ENCODE measurements around the gene KRTAP12-2. TPM values are rescaled to one million over a fixed set of nuclear protein-coding genes. Genes with fewer than 3 reads are reported as not detected.
"Not testable (repeated sequence)": the region's sequence is repeated elsewhere in the genome, so short reads cannot be mapped to it uniquely, and the experiment has no call there.

The KRTAP12-2 gene
- total RNA-seq, 1 experiment from 2014 or later = not detected

GRCh38 chr21:44694776-44695175, 28.0 kb upstream of the KRTAP12-2 start:
- Mint-ChIP-seq H3K27ac (no peak overlapping the region), H3K4me3 (no peak overlapping the region), H3K9me3 (peaks cover 22% of the 10 kb centered on the region), H3K4me1 (peaks cover 46% of the 10 kb centered on the region), H3K36me3 (peaks cover 23% of the 10 kb centered on the region), H3K27me3 (ENCODE audit: low read depth) (peaks cover 4% of the 10 kb centered on the region)
- CTCF ChIA-PET = no interaction called here
- DNase-seq (ENCODE audit: low spot score) (no peak), ATAC-seq (no peak)
- no peak for TF ChIP-seq NFE2L1 (CRISPR knock-in tag; IDR thresholded peaks at IDR 0.05)
- no peak for TF ChIP-seq NR2C2 (CRISPR knock-in tag; IDR thresholded peaks at IDR 0.05)
- TF ChIP-seq MXD4 (CRISPR knock-in tag; IDR thresholded peaks at IDR 0.05; ENCODE audit: borderline replicate concordance) = no peak
- no peak for TF ChIP-seq EMX1 (CRISPR knock-in tag; IDR thresholded peaks at IDR 0.05)
- TF ChIP-seq IRF2 (CRISPR knock-in tag; IDR thresholded peaks at IDR 0.05; ENCODE audit: borderline replicate concordance, low read depth) = no peak
- TF ChIP-seq CREM (CRISPR knock-in tag; IDR thresholded peaks at IDR 0.05) = no peak
- TF ChIP-seq ZNF425 (CRISPR knock-in tag; conservative IDR thresholded peaks at IDR 0.05) = no peak
- POLR2A ChIA-PET = no interaction called here

- H3K4me1 Mint-ChIP-seq = peaks cover 35% of the 10 kb centered on the region
- H3K27me3 Mint-ChIP-seq (ENCODE audit: low read depth) = peaks cover under 1% of the 10 kb centered on the region; the same call in 1 of the 2 replicates
- DNase-seq (ENCODE audit: low spot score) (no peak), ATAC-seq (no peak)
- no peak for TF ChIP-seq CDX4 (CRISPR knock-in tag; IDR thresholded peaks at IDR 0.05; ENCODE audit: borderline replicate concordance)
- TF ChIP-seq GTF2I (CRISPR knock-in tag; conservative IDR thresholded peaks at IDR 0.05) = peak; percentile 58
- CTCF ChIA-PET = no interaction called here
- peaks cover 23% of the 10 kb centered on the region for H3K36me3 Mint-ChIP-seq
- peaks cover 22% of the 10 kb centered on the region for H3K9me3 Mint-ChIP-seq
- no peak overlapping the region for H3K27ac Mint-ChIP-seq
- no peak overlapping the region for H3K4me3 Mint-ChIP-seq
- POLR2A ChIA-PET = interaction anchor here (0.7 kb wide), 1 partner anchor 142 kb away, joined by 3 read pairs; no protein-coding TSS in a partner anchor
Measured at GRCh38 chr21:44692798-44693512, 26.2 kb upstream of the KRTAP12-2 start.

- Mint-ChIP-seq H3K4me1 (peaks cover 35% of the 10 kb centered on the region), H3K4me3 (no peak overlapping the region), H3K27me3 (ENCODE audit: low read depth) (peaks cover 3% of the 10 kb centered on the region; the same call in 1 of the 2 replicates), H3K9me3 (peaks cover 22% of the 10 kb centered on the region), H3K27ac (no peak overlapping the region), H3K36me3 (peaks cover 23% of the 10 kb centered on the region)
- ATAC-seq (no peak), DNase-seq (ENCODE audit: low spot score) (no peak)
- ChIA-PET POLR2A (interaction anchor here (1.2 kb wide), 1 partner anchor 331 kb away, joined by 3 read pairs; no protein-coding TSS in a partner anchor), CTCF (no interaction called here)
- no peak for TF ChIP-seq FOXP1 (CRISPR knock-in tag; IDR thresholded peaks at IDR 0.05; ENCODE audit: borderline replicate concordance)
- TF ChIP-seq ZNF396 (CRISPR knock-in tag; IDR thresholded peaks at IDR 0.05; ENCODE audit: borderline replicate concordance) = no peak
Measured at GRCh38 chr21:44691686-44692085, 25.0 kb upstream of the KRTAP12-2 start.

- H3K27ac Mint-ChIP-seq; H3K4me3 Mint-ChIP-seq; POLR2A ChIA-PET; H3K27me3 Mint-ChIP-seq (ENCODE audit: low read depth); CTCF ChIA-PET; ATAC-seq; DNase-seq (ENCODE audit: low spot score): not testable (repeated sequence)
- peaks cover 23% of the 10 kb centered on the region for H3K36me3 Mint-ChIP-seq
- peaks cover 22% of the 10 kb centered on the region for H3K9me3 Mint-ChIP-seq
- H3K4me1 Mint-ChIP-seq = peaks cover 22% of the 10 kb centered on the region
Measured at GRCh38 chr21:44689740-44690139, 23.0 kb upstream of the KRTAP12-2 start.

GRCh38 chr21:44687671-44688070, 20.9 kb upstream of the KRTAP12-2 start:
- DNase-seq (ENCODE audit: low spot score) (no peak), ATAC-seq (no peak)
- Mint-ChIP-seq H3K36me3 (peaks cover 8% of the 10 kb centered on the region), H3K4me1 (peaks cover 21% of the 10 kb centered on the region), H3K27ac (no peak overlapping the region), H3K27me3 (ENCODE audit: low read depth) (peaks cover 6% of the 10 kb centered on the region; the same call in 1 of the 2 replicates), H3K9me3 (peaks cover 6% of the 10 kb centered on the region), H3K4me3 (no peak overlapping the region)
- ChIA-PET POLR2A (no interaction called here), CTCF (interaction anchor here (0.5 to 2.5 kb wide), 4 partner anchors 69 to 1722 kb away, joined by 3 to 9 read pairs (median 4); no protein-coding TSS in a partner anchor)
- TF ChIP-seq FOXJ3 (CRISPR knock-in tag; IDR thresholded peaks at IDR 0.05; ENCODE audit: borderline replicate concordance) = no peak
- no peak for TF ChIP-seq PRDM15 (CRISPR knock-in tag; IDR thresholded peaks at IDR 0.05)
- TF ChIP-seq ZNF281 (CRISPR knock-in tag; IDR thresholded peaks at IDR 0.05) = no peak
- TF ChIP-seq NR2C2 (CRISPR knock-in tag; IDR thresholded peaks at IDR 0.05) = no peak
- no peak for TF ChIP-seq ZNF416 (CRISPR knock-in tag; IDR thresholded peaks at IDR 0.05)
- TF ChIP-seq KAT7 (CRISPR knock-in tag; IDR thresholded peaks at IDR 0.05; ENCODE audit: borderline replicate concordance) = no peak
